ENCODE measurements around the gene CCDC150. TPM values are rescaled to one million over a fixed set of nuclear protein-coding genes. Genes with fewer than 3 reads are reported as not detected.

The CCDC150 gene
- total and polyA plus RNA-seq, 4 donors, result 0.78 to 6.3 (median 5.1) TPM

- DNase-seq (ENCODE audit: low spot score), result no peak
- no peaks in the 10 kb centered on the region for H3K4me1 ChIP-seq (ENCODE audit: control insufficient read depth in 4 of 4, insufficient read depth in 4 of 4, low read length in 3 of 4)
- H3K27ac ChIP-seq (ENCODE audit: low read depth in 1 of 2, low read length in 2 of 2), result no peak overlapping the region
- no peaks in the 10 kb centered on the region for H3K27me3 ChIP-seq (ENCODE audit: control insufficient read depth in 4 of 4, insufficient read depth in 4 of 4, low read length in 3 of 4)
- H3K36me3 ChIP-seq (ENCODE audit: control insufficient read depth in 4 of 4, insufficient read depth in 3 of 4, low read depth in 1 of 4, low read length in 3 of 4), result no peaks in the 10 kb centered on the region
- no peak for TF ChIP-seq ATF3 (IDR thresholded peaks at IDR 0.05)
- no peak for TF ChIP-seq ZBTB33 (IDR thresholded peaks at IDR 0.05)
- TF ChIP-seq GABPA (IDR thresholded peaks at IDR 0.05 in 1 of 2, conservative IDR thresholded peaks at IDR 0.05 in 1 of 2), result no peak
- no peak overlapping the region for H3K4me3 ChIP-seq (ENCODE audit: low read depth in 1 of 3, low read length in 3 of 3)
- WGBS, result 96% methylated on average over 4 of the region's 4 CpGs
- H3K9me3 ChIP-seq (ENCODE audit: control insufficient read depth in 4 of 4, low read length in 3 of 4), result peaks cover 8 to 32% (median 15%) of the 10 kb centered on the region in 4 donors
- H3K9ac ChIP-seq (ENCODE audit: low read depth in 1 of 2, low read length in 2 of 2), result no peak overlapping the region
Measured at GRCh38 chr2:196649202-196649601, 9.7 kb downstream of the CCDC150 start.

- H3K4me1 ChIP-seq (ENCODE audit: control insufficient read depth in 4 of 4, insufficient read depth in 4 of 4, low read length in 3 of 4), result no peaks in the 10 kb centered on the region
Measured at GRCh38 chr2:196651387-196652094, 12.0 kb downstream of the CCDC150 start.

More at GRCh38 chr2:196651387-196652094, 12.0 kb downstream of the CCDC150 start:
- Histone ChIP-seq H3K27ac (ENCODE audit: low read depth in 1 of 2, low read length in 2 of 2) (no peak overlapping the region), H3K27me3 (ENCODE audit: control insufficient read depth in 4 of 4, insufficient read depth in 4 of 4, low read length in 3 of 4) (no peaks in the 10 kb centered on the region), H3K9me3 (ENCODE audit: control insufficient read depth in 4 of 4, low read length in 3 of 4) (peaks cover 8 to 32% (median 15%) of the 10 kb centered on the region in 4 donors), H3K9ac (ENCODE audit: low read depth in 1 of 2, low read length in 2 of 2) (no peak overlapping the region), H3K36me3 (ENCODE audit: control insufficient read depth in 4 of 4, insufficient read depth in 3 of 4, low read depth in 1 of 4, low read length in 3 of 4) (no peaks in the 10 kb centered on the region), H3K4me3 (ENCODE audit: low read depth in 1 of 3, low read length in 3 of 3) (peak overlapping the region in 1 of 3 donors; percentile 9)
- no peak for DNase-seq (ENCODE audit: low spot score)
- no peak for TF ChIP-seq ZBTB33 (IDR thresholded peaks at IDR 0.05)
- TF ChIP-seq REST (IDR thresholded peaks at IDR 0.05), result no peak
- no peak for TF ChIP-seq JUND (IDR thresholded peaks at IDR 0.05)
- TF ChIP-seq FOXA1 (IDR thresholded peaks at IDR 0.05), result no peak
- no peak for TF ChIP-seq HNF4G (IDR thresholded peaks at IDR 0.05)
- no peak for TF ChIP-seq GABPA (IDR thresholded peaks at IDR 0.05 in 1 of 2, conservative IDR thresholded peaks at IDR 0.05 in 1 of 2)
- TF ChIP-seq ATF3 (IDR thresholded peaks at IDR 0.05), result no peak
- no peak for TF ChIP-seq HNF4A (conservative IDR thresholded peaks at IDR 0.05)
- TF ChIP-seq NR2F2 (IDR thresholded peaks at IDR 0.05), result no peak
- TF ChIP-seq TAF1 (conservative IDR thresholded peaks at IDR 0.05), result no peak
- TF ChIP-seq FOXA2 (IDR thresholded peaks at IDR 0.05), result no peak
- no peak for TF ChIP-seq EGR1 (IDR thresholded peaks at IDR 0.05; ENCODE audit: low read depth in 2 of 2)
- TF ChIP-seq RXRA (IDR thresholded peaks at IDR 0.05), result no peak
- no peak for TF ChIP-seq YY1 (IDR thresholded peaks at IDR 0.05)
- no peak for TF ChIP-seq CTCF (IDR thresholded peaks at IDR 0.05; ENCODE audit: low read depth, low read length, missing input control)
- TF ChIP-seq SP1 (IDR thresholded peaks at IDR 0.05), result no peak
- no peak for TF ChIP-seq RAD21 (IDR thresholded peaks at IDR 0.05)
- 74% methylated on average over 4 of the region's 4 CpGs for WGBS
